ENCODE measurements around the gene MX2.
"Not testable (repeated sequence)": the region's sequence is repeated elsewhere in the genome, so short reads cannot be mapped to it uniquely, and the experiment has no call there.

Gene MX2

GRCh38 chr21:41361786-41362604 is at the start of gene MX2:
MX2 (plus strand) TSS chr21:41362027; CDS start chr21:41376907, 14,880 bp downstream.
- DNase-seq, result peak; percentile 68

GRCh38 chr21:41313285-41314164 is 48.3 kb upstream of the MX2 start:
- not testable (repeated sequence) for DNase-seq

- no peak for DNase-seq
These were observed 46.1 kb upstream of the MX2 start for GRCh38 chr21:41315726-41316125.

- no peak for DNase-seq
These were observed 45.4 kb upstream of the MX2 start, which contains the start of gene FAM3B for GRCh38 chr21:41316200-41317062. FAM3B (plus strand) TSS chr21:41316801; CDS start chr21:41316880, 79 bp downstream.

GRCh38 chr21:41317063-41317392 is 44.8 kb upstream of the MX2 start:
- DNase-seq, result no peak

GRCh38 chr21:41317458-41317857 is 44.4 kb upstream of the MX2 start:
- DNase-seq, result no peak

- DNase-seq, result no peak
These were observed 43.6 kb upstream of the MX2 start for GRCh38 chr21:41318218-41318617.

GRCh38 chr21:41319273-41319672 is 42.6 kb upstream of the MX2 start:
- no peak for DNase-seq

GRCh38 chr21:41321211-41321907 is 40.5 kb upstream of the MX2 start:
- no peak for DNase-seq

- no peak for DNase-seq
These were observed 39.8 kb upstream of the MX2 start for GRCh38 chr21:41321908-41322495.

- no peak for DNase-seq
These were observed 39.1 kb upstream of the MX2 start for GRCh38 chr21:41322496-41323382.

- DNase-seq, result no peak
These were observed 36.5 kb upstream of the MX2 start for GRCh38 chr21:41325138-41325912.

GRCh38 chr21:41326414-41327080 is 35.3 kb upstream of the MX2 start:
- no peak for DNase-seq

- DNase-seq, result no peak
These were observed 34.1 kb upstream of the MX2 start for GRCh38 chr21:41327753-41328152.

- no peak for DNase-seq
These were observed 32.9 kb upstream of the MX2 start for GRCh38 chr21:41328660-41329607.

- no peak for DNase-seq
These were observed 28.1 kb upstream of the MX2 start for GRCh38 chr21:41333752-41334151.

GRCh38 chr21:41337515-41337914 is 24.3 kb upstream of the MX2 start:
- DNase-seq, result no peak

GRCh38 chr21:41338455-41338854 is 23.4 kb upstream of the MX2 start:
- no peak for DNase-seq
